GM23338 (cell line): ENCODE results near the gene SPATA45. TPM values are rescaled to one million over a fixed set of nuclear protein-coding genes. Genes with fewer than 3 reads are reported as not detected.

Experiments used
- polyA plus RNA-seq: library from polyadenylated mRNA; unstranded; fragments of >200 nt; fragmentation: Nextera tagmentation; extraction: Ambion mirVana; gene quantifications from 2 replicates; pipeline ENCODE4 v1.2.1, GENCODE V29; 2016
- small RNA-seq: library from RNA; depleted of rRNA; stranded (forward); fragments of <200 nt; gene quantifications from one replicate; pipeline ENCODE3, GENCODE V24; 2014; ENCODE audit warnings: low replicate concordance
- total RNA-seq: library from RNA; depleted of rRNA; stranded (reverse); fragments of >200 nt; shearing (Covaris generic); gene quantifications from 2 replicates; pipeline ENCODE4 v1.2.3, GENCODE V29; 2014; rRNA removed

The SPATA45 gene
- total and polyA plus RNA-seq, 2 experiments from 2014 or later = not detected

Small RNA genes lying within 50 kb of the gene (small RNA-seq; reads per million reads assigned to genes)
- gene AC104333.1 = not detected
- not detected for gene AC104333.2

Other genes starting within 250 kb of the SPATA45 start
- 17.2 and 19.3 TPM in 2 replicates for gene ATF3, start 238.9 kb downstream of the SPATA45 start, total RNA-seq
- gene ATF3, start 238.9 kb downstream of the SPATA45 start, polyA plus RNA-seq = 12.6 and 16.2 TPM in 2 replicates
- 3.6 and 6.8 TPM in 2 replicates for gene BATF3, start 147.8 kb downstream of the SPATA45 start, total RNA-seq
- gene BATF3, start 147.8 kb downstream of the SPATA45 start, polyA plus RNA-seq = 7.8 and 8.6 TPM in 2 replicates
- 61.0 and 96.8 TPM in 2 replicates for gene NSL1, start 55.9 kb downstream of the SPATA45 start, total RNA-seq
- gene NSL1, start 55.9 kb downstream of the SPATA45 start, polyA plus RNA-seq = 93.5 and 102 TPM in 2 replicates
- gene TATDN3, start 55.8 kb downstream of the SPATA45 start, total RNA-seq = 10.9 and 23.7 TPM in 2 replicates
- gene TATDN3, start 55.8 kb downstream of the SPATA45 start, polyA plus RNA-seq = 17.9 and 24.2 TPM in 2 replicates
- 93.5 and 103 TPM in 2 replicates for gene FLVCR1, start 10.6 kb upstream of the SPATA45 start, total RNA-seq
- gene FLVCR1, start 10.6 kb upstream of the SPATA45 start, polyA plus RNA-seq = 60.2 and 60.5 TPM in 2 replicates
- 305 and 381 TPM in 2 replicates for gene VASH2, start 102.9 kb upstream of the SPATA45 start, total RNA-seq
- gene VASH2, start 102.9 kb upstream of the SPATA45 start, polyA plus RNA-seq = 129 and 136 TPM in 2 replicates
- gene ANGEL2, start 168.2 kb upstream of the SPATA45 start, total RNA-seq = 49.6 and 54.3 TPM in 2 replicates
- gene ANGEL2, start 168.2 kb upstream of the SPATA45 start, polyA plus RNA-seq = 14.6 and 15.2 TPM in 2 replicates
- gene RPS6KC1, start 203.6 kb upstream of the SPATA45 start, total RNA-seq = 21.1 and 24.9 TPM in 2 replicates
- gene RPS6KC1, start 203.6 kb upstream of the SPATA45 start, polyA plus RNA-seq = 6.2 and 7.9 TPM in 2 replicates